Glutamatergic neuron (in vitro differentiated cells): ENCODE measurements around the gene RALGPS1. TPM values are rescaled to one million over a fixed set of nuclear protein-coding genes. Genes with fewer than 3 reads are reported as not detected.

Experiments used
- DNase-seq: peaks from one replicate; pipeline ENCODE4 v3.0.0; 2022
- H3K27ac Mint-ChIP-seq: one replicate; pipeline ENCODE4 v1.8.0; 2020; ENCODE audit warnings: mild to moderate bottlenecking, mixed read lengths, inconsistent platforms; ENCODE audit not compliant: unreplicated experiment
- H3K27me3 Mint-ChIP-seq: one replicate; pipeline ENCODE4 v1.8.0; 2020; ENCODE audit warnings: mild to moderate bottlenecking, moderate library complexity, mixed read lengths, inconsistent platforms; ENCODE audit not compliant: unreplicated experiment
- H3K36me3 Mint-ChIP-seq: one replicate; pipeline ENCODE4 v1.8.0; 2020; ENCODE audit warnings: mild to moderate bottlenecking, mixed read lengths, inconsistent platforms; ENCODE audit not compliant: unreplicated experiment
- H3K4me1 Mint-ChIP-seq: one replicate; pipeline ENCODE4 v1.8.0; 2020; ENCODE audit warnings: mild to moderate bottlenecking, low read depth, mixed read lengths, inconsistent platforms; ENCODE audit not compliant: unreplicated experiment
- H3K4me3 Mint-ChIP-seq: one replicate; pipeline ENCODE4 v1.8.0; 2020; ENCODE audit warnings: mild to moderate bottlenecking, mixed read lengths, inconsistent platforms; ENCODE audit not compliant: unreplicated experiment
- H3K9me3 Mint-ChIP-seq: one replicate; pipeline ENCODE4 v1.8.0; 2020; ENCODE audit warnings: mild to moderate bottlenecking, moderate library complexity, mixed read lengths, inconsistent platforms; ENCODE audit not compliant: unreplicated experiment
- total RNA-seq: library from RNA; stranded (reverse); fragmentation: NEBNext Ultra II Directional; extraction: Animal tissue kit (Norgen Biotek cat#: 25700); gene quantifications from one replicate; pipeline ENCODE4 v1.2.1, GENCODE V29; 2021; ENCODE audit not compliant: unreplicated experiment
- TF ChIP-seq, protein P1 (sequence below): fragments of 200-600 bp; sonication (generic); IDR thresholded peaks from one replicate; pipeline ENCODE4 v1.5.0; 2021; ENCODE audit not compliant: partially characterized antibody, unreplicated experiment

Gene RALGPS1
- total RNA-seq, 1 donor from 2014 or later, result 23.8 TPM

DNA sequence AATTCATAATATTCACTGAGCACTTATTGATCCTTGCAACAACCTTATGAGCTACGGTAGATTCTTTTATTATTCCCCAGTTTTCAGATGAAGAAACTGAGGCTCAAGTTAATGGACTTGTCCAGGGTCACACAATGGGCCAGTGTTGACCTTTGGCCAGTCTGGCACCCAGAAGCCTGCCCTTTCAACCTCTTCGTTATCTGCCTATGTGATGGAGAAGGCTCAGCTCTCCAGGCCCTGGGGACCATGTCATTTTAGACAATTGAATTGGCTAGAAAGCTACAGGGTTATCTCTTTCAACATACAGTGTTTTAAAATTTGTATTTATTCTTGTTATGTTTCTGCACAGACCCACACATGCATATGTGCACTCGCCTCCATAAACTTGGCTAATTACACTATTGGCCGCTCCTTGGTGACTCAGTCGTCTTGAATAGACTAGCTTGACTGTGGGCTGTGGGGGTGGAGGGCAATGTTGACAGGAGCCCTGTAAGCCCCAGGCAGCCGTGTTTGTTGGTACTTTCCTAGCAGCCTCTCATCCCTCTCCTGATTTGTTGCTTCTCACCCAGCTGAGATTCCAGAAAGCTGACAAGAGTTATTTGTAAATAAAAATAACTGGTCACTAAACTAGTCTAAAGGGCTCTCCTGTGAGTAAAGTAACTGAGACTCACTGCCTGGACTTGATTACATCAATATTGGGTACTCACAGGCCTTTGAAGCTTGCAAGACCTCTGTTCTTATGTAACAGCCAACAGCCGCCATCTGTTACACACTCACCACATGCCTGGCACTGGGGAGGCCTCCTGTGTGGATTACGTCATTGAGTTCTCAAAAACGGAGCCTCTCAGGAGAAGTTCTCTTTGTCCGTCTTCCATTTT lies 216.3 kb downstream of the RALGPS1 start:
- Mint-ChIP-seq H3K27ac (peak overlapping the region; percentile 99), H3K4me1 (peaks cover 57% of the 10 kb centered on the region), H3K4me3 (peak overlapping the region; percentile 65), H3K9me3 (peaks cover 13% of the 10 kb centered on the region), H3K36me3 (peaks cover 4% of the 10 kb centered on the region), H3K27me3 (peaks cover 14% of the 10 kb centered on the region)
- TF ChIP-seq, protein P1, sequence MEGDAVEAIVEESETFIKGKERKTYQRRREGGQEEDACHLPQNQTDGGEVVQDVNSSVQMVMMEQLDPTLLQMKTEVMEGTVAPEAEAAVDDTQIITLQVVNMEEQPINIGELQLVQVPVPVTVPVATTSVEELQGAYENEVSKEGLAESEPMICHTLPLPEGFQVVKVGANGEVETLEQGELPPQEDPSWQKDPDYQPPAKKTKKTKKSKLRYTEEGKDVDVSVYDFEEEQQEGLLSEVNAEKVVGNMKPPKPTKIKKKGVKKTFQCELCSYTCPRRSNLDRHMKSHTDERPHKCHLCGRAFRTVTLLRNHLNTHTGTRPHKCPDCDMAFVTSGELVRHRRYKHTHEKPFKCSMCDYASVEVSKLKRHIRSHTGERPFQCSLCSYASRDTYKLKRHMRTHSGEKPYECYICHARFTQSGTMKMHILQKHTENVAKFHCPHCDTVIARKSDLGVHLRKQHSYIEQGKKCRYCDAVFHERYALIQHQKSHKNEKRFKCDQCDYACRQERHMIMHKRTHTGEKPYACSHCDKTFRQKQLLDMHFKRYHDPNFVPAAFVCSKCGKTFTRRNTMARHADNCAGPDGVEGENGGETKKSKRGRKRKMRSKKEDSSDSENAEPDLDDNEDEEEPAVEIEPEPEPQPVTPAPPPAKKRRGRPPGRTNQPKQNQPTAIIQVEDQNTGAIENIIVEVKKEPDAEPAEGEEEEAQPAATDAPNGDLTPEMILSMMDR, result no peak
- DNase-seq, result peak; percentile 83

DNA sequence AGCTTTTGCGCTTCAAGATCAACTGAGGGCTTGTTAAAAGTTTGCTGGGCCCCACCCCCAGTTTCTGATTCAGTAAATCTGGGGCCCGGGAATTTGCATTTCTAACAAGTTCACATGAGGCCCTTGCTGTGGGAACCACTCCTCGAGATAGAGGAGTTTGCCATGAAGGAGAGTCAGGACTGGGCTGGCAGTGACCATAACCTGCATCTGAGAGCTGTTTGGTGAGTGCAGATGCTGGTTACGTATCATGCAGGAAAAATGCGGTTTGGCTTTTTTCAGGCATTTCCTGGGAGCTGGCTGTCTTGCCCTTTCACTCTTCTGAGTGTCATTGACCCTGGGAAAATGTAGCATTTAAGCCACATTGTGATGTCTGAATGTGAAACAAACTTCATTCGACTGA lies 217.3 kb downstream of the RALGPS1 start:
- peaks cover 60% of the 10 kb centered on the region for H3K4me1 Mint-ChIP-seq
- TF ChIP-seq, protein P1, result no peak
- H3K36me3 Mint-ChIP-seq, result peaks cover 4% of the 10 kb centered on the region
- H3K27me3 Mint-ChIP-seq, result peaks cover 14% of the 10 kb centered on the region
- H3K4me3 Mint-ChIP-seq, result peak overlapping the region; percentile 25
- peak overlapping the region; percentile 99 for H3K27ac Mint-ChIP-seq
- no peak for DNase-seq
- peaks cover 13% of the 10 kb centered on the region for H3K9me3 Mint-ChIP-seq

DNA sequence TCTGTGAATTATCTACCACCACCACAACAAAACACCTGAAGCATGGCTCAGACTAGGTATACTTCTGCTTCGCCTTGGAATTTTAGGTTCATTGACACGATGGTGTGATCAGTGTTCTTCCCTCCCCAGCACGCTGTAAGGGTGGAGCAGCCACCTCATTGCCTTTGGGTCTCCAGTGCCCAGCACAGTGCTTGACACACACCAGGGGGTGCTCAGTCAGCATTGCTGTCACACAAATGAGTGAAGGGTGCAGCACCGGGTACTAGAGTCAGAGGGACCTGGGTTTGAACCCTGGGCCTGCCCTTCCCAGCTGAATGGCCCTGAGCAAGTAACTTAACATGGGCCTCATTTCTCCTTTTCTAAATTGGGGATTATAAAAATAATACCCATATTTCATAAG lies 217.8 kb downstream of the RALGPS1 start:
- H3K9me3 Mint-ChIP-seq, result peaks cover 13% of the 10 kb centered on the region
- H3K4me3 Mint-ChIP-seq, result peak overlapping the region; percentile 25
- peaks cover 4% of the 10 kb centered on the region for H3K36me3 Mint-ChIP-seq
- DNase-seq, result no peak
- H3K27ac Mint-ChIP-seq, result peak overlapping the region; percentile 99
- H3K27me3 Mint-ChIP-seq, result peaks cover 14% of the 10 kb centered on the region
- TF ChIP-seq, protein P1, result no peak
- peaks cover 65% of the 10 kb centered on the region for H3K4me1 Mint-ChIP-seq

DNA sequence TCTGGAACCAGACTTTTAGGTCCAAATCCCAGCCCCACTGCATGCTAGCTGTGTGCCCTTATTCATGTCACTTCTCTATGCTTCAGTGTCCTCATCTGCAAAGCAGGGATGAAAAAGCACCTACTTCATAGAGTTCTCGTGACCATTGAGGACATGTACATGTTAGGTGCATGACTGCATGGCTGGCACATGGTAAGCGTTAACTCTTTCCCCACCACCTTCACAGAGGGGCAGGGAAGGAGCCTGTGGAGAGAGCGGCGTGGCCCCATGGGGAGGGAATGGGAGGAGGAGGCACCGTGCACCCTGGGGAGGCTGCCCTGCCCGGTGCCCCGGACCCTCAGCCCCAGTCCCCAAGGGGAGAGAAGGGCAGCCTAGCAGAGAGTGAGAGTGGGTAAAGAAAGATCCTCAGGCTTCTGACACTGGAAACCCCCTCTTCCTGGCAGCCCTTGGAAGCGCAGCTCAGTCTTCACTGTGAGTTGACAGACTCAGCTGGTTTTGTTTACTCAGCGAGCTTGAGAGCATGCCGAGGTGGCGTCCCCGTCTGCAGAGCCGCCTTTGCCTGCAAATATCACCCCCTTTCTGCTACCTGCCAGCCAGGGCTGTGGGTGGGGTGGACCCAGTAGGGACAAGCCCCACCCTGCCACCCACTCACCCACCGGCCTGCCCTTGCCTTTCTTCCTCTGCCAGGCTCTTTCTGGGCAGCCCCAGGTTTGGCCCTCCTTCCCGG lies 218.5 kb downstream of the RALGPS1 start:
- DNase-seq, result no peak
- Mint-ChIP-seq H3K9me3 (peaks cover 13% of the 10 kb centered on the region), H3K4me1 (peaks cover 68% of the 10 kb centered on the region), H3K27ac (peak overlapping the region; percentile 99), H3K36me3 (peaks cover 4% of the 10 kb centered on the region), H3K27me3 (peaks cover 14% of the 10 kb centered on the region), H3K4me3 (peak overlapping the region; percentile 35)
- TF ChIP-seq, protein P1, result no peak
